Stomach (tissue), 9 donors: ENCODE measurements around the gene KCNH1. TPM values are rescaled to one million over a fixed set of nuclear protein-coding genes. Genes with fewer than 3 reads are reported as not detected.

Experiments
- DNase-seq, 2 donors: peaks; one replicate each; pipeline versions ENCODE4 v3.0.0 to v3.0.0-alpha.2; 2013 to 2019
- H3K27ac ChIP-seq, 5 donors: fragments of 200-600 bp in 4 of 5; sonication (generic) in 4 of 5; one replicate each; pipeline ENCODE4 v1.5.1; 2013 to 2019; ENCODE audit warnings: mild to moderate bottlenecking in 1 of 5, moderate library complexity in 1 of 5
- H3K27me3 ChIP-seq, 3 donors: fragments of 200-600 bp; sonication (generic); one replicate each; pipeline ENCODE4 v1.5.1; 2017 to 2019; ENCODE audit warnings: mixed run types in 1 of 3
- H3K36me3 ChIP-seq, 4 donors: fragments of 200-600 bp; sonication (generic); 1 replicate in 3 of 4; 2 replicates in 1 of 4; pipeline ENCODE4 v1.5.1; 2016 to 2019
- H3K4me1 ChIP-seq, 4 donors: fragments of 200-600 bp; sonication (generic); one replicate each; pipeline ENCODE4 v1.5.1; 2016 to 2019
- H3K4me3 ChIP-seq, 4 donors: fragments of 200-600 bp; sonication (generic) in 3 of 4; one replicate each; pipeline ENCODE4 v1.5.1; 2016 to 2019; ENCODE audit warnings: mild to moderate bottlenecking in 1 of 4
- H3K9me3 ChIP-seq, 4 donors: fragments of 200-600 bp; sonication (generic); one replicate each; pipeline ENCODE4 v1.5.1; 2016 to 2019
- CTCF ChIP-seq, 7 experiments: fragments of 450-650 bp in 4 of 7; fragments of 200-600 bp in 3 of 7; sonication (generic) in 3 of 7; IDR thresholded peaks; one replicate each; pipeline ENCODE4 v1.5.1; 2016 to 2019; ENCODE audit warnings: antibody characterized with exemption in 7 of 7, control low read depth in 2 of 7, mild to moderate bottlenecking in 1 of 7
- EP300 ChIP-seq: sonication (generic); formaldehyde crosslinking; IDR thresholded peaks from one replicate; pipeline ENCODE4 v1.6.1; 2017; ENCODE audit warnings: antibody characterized with exemption
- POLR2A ChIP-seq, 4 donors: fragments of 450-650 bp; IDR thresholded peaks; one replicate each; pipeline ENCODE4 v1.6.1; 2016; ENCODE audit warnings: antibody characterized with exemption in 4 of 4, control low read depth in 2 of 4, mild to moderate bottlenecking in 1 of 4, moderate library complexity in 1 of 4
- POLR2AphosphoS5 ChIP-seq, 3 donors: sonication (generic); formaldehyde crosslinking; IDR thresholded peaks; one replicate each; pipeline ENCODE4 v1.6.1; 2016; ENCODE audit warnings: antibody characterized with exemption in 3 of 3
- WGBS, 5 donors: extraction: QIAGEN DNeasy Blood & Tissue Kit in 3 of 5; methylation state at CpG; one replicate each; pipeline versions ENCODE4 v1.1.5 to v1.1.7; 2013 to 2018; 5-methylcytosine and 5-hydroxymethylcytosine counted together
- intact Hi-C: fragments of 100-400 bp; cut with DNase I; formaldehyde crosslinking; loops from one replicate; pipeline ENCODE4 v1.15.1; 2023; ENCODE audit warnings: low total_unique reads
- polyA plus RNA-seq, 3 donors: library from polyadenylated mRNA; stranded (reverse); fragments of 200-250 nt; gene quantifications; one replicate each; pipeline ENCODE4 v1.2.3, GENCODE V29; 2013
- total RNA-seq, 5 donors: library from RNA; depleted of rRNA; stranded (reverse); fragments of >200 nt; gene quantifications; one replicate each; pipeline versions ENCODE4 v1.1.0 to v1.2.3, GENCODE V29; 2014 to 2016
- donor health status: healthy with polysubstance abuse.
- donor health status: Bipolar disorder and iron deficiency.
- donor health status: healthy.

Gene KCNH1
- total and polyA plus RNA-seq, 8 donors: 0.10 to 6.8 (median 3.2) TPM; not detected in 1

GRCh38 chr1:211037095-211037494 lies 96.9 kb downstream of the KCNH1 start:
- WGBS, 5 donors: 71 to 82% (median 80%) methylated on average over 2 of the region's 2 CpGs
- no peaks in the 10 kb centered on the region for H3K9me3 ChIP-seq
- no peak overlapping the region for H3K27ac ChIP-seq
- DNase-seq: no peak
- intact Hi-C loops: no loop called here
- H3K4me1 ChIP-seq: no peaks in the 10 kb centered on the region
- no peak overlapping the region for H3K4me3 ChIP-seq
- TF ChIP-seq CTCF (IDR thresholded peaks at IDR 0.05) (no peak), POLR2AphosphoS5 (IDR thresholded peaks at IDR 0.05) (no peak), POLR2A (IDR thresholded peaks at IDR 0.05) (no peak), EP300 (no peak)
- H3K36me3 ChIP-seq: no peaks in the 10 kb centered on the region
- no peaks in the 10 kb centered on the region for H3K27me3 ChIP-seq

GRCh38 chr1:211036381-211037060 lies 97.4 kb downstream of the KCNH1 start:
- H3K4me1 ChIP-seq: no peaks in the 10 kb centered on the region
- 90 to 98% (median 92%) methylated on average over 3 of the region's 3 CpGs for WGBS, 5 donors
- H3K27ac ChIP-seq: no peak overlapping the region
- DNase-seq: no peak
- no peaks in the 10 kb centered on the region for H3K27me3 ChIP-seq
- intact Hi-C loops: no loop called here
- H3K4me3 ChIP-seq: no peak overlapping the region
- no peaks in the 10 kb centered on the region for H3K36me3 ChIP-seq
- TF ChIP-seq POLR2AphosphoS5 (IDR thresholded peaks at IDR 0.05) (no peak), EP300 (no peak), POLR2A (IDR thresholded peaks at IDR 0.05) (no peak), CTCF (IDR thresholded peaks at IDR 0.05) (no peak)
- no peaks in the 10 kb centered on the region for H3K9me3 ChIP-seq

GRCh38 chr1:211035821-211036380 lies 98.0 kb downstream of the KCNH1 start:
- Histone ChIP-seq H3K4me1 (no peaks in the 10 kb centered on the region), H3K4me3 (no peak overlapping the region), H3K27ac (no peak overlapping the region), H3K9me3 (no peaks in the 10 kb centered on the region), H3K27me3 (no peaks in the 10 kb centered on the region), H3K36me3 (no peaks in the 10 kb centered on the region)
- DNase-seq: no peak
- WGBS, 5 donors: 63 to 88% (median 76%) methylated on average over 3 of the region's 3 CpGs
- intact Hi-C loops: no loop called here
- TF ChIP-seq EP300 (no peak), CTCF (IDR thresholded peaks at IDR 0.05) (no peak), POLR2AphosphoS5 (IDR thresholded peaks at IDR 0.05) (no peak), POLR2A (IDR thresholded peaks at IDR 0.05) (no peak)

- H3K9me3 ChIP-seq: no peaks in the 10 kb centered on the region
- no peak for DNase-seq
- H3K27me3 ChIP-seq: no peaks in the 10 kb centered on the region
- no peaks in the 10 kb centered on the region for H3K36me3 ChIP-seq
- no peaks in the 10 kb centered on the region for H3K4me1 ChIP-seq
- no peak overlapping the region for H3K27ac ChIP-seq
- H3K4me3 ChIP-seq: no peak overlapping the region
- intact Hi-C loops: no loop called here
- no peak for TF ChIP-seq CTCF (IDR thresholded peaks at IDR 0.05)
- no peak for TF ChIP-seq POLR2A (IDR thresholded peaks at IDR 0.05)
- TF ChIP-seq POLR2AphosphoS5 (IDR thresholded peaks at IDR 0.05): no peak
- TF ChIP-seq EP300: no peak
- WGBS, 5 donors: 91 to 96% (median 94%) methylated on average over 2 of the region's 2 CpGs
These were observed 99.9 kb downstream of the KCNH1 start for GRCh38 chr1:211033921-211034525.
